HG03565 (cell line): ENCODE data around the gene NT5E.
A peak's percentile ranks its signal among the peaks of the same experiment; 100 is the strongest.

Experiments
- ATAC-seq: cut with Tn5 transposase; IDR thresholded peaks from one replicate; pipeline ENCODE4 v1.9.1; 2021; ENCODE audit warnings: mild to moderate bottlenecking, moderate library complexity; ENCODE audit not compliant: unreplicated experiment

Gene NT5E

GRCh38 chr6:85459224-85459901, 9.5 kb downstream of the NT5E start:
- ATAC-seq, result no peak

DNA sequence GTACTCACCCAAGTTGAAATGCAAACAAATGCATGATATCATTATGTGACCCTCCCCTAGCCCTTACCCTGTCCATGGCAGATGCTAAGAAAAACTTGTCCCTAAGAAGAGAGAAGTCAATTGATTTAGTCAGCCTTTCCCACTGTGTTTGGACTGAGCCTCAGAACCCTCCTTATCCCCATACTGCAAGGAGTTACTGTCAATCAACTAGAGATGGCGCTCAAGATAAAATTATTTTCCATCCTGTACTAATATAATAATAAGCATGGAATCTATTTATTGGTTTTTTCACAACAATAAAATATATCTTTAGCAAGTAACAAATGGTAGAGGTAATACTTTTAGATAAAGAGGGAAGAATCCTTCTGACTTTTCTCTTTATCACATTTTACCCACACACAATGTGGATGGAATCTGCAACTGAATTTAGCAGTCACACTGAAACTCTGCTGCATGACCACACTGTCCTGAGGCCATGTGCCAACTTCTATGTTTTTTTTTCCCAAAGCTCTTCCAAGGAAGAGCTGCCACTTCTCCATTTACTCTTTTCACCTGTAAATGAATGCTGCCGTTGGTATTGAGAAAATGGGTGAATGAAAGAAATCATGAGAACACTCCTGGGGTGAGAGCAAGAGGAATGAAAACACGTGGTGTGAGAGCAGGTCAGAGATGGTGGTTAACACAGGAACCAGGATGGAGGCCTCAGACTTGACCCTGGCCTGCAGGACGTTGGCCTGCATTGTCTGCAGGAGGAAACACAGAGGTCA, 10.5 kb downstream of the NT5E start:
- no peak for ATAC-seq

DNA sequence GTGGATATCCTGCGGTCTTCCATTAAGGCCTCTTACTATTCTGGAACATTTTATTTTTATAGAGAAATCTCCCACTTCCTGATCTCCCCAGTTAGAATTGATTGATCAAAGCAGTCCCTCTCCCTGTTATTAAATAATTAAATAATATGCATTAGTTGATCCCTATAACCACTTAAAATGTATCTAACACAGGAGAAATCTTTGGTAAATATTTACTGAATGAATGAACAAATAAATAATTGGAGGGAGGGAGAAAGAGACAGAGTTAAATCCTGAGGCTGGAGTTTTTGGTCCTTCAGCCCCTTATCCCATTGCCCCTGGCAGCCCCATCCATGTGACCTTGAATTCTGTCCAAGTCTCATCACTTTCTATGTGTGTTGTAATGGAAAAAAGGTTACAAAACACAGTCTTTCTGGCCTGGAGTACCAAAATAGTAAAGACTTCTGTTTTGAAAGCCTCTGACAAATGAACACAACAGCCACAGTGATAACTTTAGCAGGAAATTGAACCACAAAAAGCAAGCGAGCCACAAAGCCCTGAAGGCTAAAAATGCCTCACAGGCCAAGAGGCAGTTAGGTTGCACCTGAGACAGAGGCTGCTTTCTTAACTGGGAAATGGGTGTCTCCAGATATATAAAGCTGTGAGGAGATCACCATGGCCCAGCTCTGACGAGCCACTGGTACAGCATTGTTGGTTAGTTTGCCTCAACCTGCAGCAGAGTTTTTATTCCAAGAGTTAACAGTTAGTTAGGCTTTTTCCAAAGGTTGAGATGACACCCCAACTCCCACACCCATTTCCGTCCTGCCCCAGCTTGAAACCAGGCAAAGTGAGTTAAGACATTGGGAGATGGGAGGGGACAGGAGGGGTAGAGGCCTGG, 11.3 kb downstream of the NT5E start:
- ATAC-seq, result peak; percentile 76

DNA sequence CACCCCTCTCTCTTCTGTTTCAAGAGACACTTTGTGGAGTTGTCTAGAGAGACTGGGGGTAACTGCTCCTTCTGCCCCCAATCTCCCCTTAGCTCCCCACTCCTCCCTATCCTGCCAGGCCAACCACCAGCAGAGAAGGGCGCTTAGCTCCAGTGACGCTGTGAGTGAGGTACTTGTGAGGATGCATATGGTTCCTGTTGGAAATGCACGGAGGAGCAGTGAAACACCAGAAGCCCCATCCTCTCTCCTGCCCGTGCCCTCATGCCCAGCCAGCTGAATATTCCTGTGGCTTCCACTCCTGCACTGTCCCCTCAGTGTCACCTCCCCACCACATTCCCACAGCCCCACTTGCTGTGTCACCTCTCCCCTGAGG, 11.9 kb downstream of the NT5E start:
- no peak for ATAC-seq

GRCh38 chr6:85462673-85463072, 12.8 kb downstream of the NT5E start:
- no peak for ATAC-seq

DNA sequence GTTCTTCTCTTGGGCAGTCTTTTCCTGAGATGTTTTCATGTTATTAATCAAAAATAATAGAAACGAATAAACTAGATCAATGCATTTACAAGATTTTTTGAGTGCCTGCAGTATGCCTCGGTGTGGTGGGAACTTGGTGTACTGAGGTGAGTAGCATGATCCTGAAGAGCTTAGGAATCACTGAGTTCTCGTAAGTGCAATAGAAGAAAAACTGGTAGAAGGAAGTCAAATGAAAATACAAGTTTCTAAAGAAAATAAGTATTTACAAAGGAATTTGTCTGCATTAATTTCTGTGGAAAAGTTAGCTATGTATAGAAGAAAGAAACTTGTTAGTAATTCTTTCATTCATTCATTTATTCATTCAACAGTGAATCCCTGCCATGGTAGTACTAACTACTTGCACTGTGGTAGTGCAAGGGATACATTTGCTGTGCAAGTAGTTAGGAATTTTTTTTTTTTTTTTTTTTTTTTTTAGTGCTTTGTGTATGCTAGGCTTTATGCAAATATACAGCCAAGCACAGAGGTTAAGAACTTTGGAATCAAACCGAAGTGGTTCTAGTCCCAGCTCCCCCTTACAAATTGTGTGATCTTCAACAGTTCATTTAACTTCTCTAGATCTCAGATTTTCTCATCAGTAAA, 13.9 kb downstream of the NT5E start:
- ATAC-seq, result no peak

GRCh38 chr6:85464260-85464644, 14.4 kb downstream of the NT5E start:
- no peak for ATAC-seq

GRCh38 chr6:85464722-85465150, 14.9 kb downstream of the NT5E start:
- no peak for ATAC-seq

- peak; percentile 36 for ATAC-seq
These were observed 15.9 kb downstream of the NT5E start for GRCh38 chr6:85465762-85466161.

DNA sequence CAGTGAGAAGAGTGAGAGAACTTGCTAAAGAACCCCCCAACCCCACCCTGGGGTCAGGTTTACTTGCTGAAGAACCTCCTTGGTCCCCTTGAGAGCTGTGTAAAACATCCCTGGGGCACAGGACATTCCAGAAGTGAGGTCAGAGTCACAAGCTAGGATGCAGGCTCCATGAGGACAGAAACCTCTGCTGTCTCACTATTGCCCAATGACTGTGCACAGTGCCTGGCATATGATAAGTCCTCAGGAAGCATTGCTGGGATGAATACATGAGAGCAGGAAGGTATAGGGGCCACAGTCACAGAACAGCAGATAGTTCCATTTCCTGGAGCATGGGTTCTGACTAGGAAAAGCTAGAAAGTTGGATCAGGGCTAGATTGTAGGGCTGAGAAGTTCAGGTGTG, 18.4 kb downstream of the NT5E start:
- ATAC-seq, result no peak

- no peak for ATAC-seq
These were observed 19.6 kb downstream of the NT5E start for GRCh38 chr6:85469276-85470022.

DNA sequence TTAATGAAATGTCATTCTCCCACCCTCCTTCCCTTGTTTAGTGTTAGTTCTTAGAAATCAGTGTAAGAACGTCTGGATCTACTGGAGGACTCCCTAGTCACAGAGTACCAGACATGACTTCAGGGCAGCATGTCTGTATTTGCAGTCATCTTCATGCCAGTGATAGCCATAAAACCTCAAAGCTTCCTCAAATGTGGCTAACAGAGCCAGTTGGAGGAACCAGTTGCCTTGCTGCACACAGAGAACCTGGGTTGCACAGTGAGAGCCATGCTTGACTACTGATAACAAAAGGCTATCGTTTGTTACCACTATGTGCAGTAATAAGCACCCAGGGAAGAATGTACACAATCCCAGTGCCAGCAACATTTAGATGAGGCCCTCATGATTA, 20.1 kb downstream of the NT5E start:
- ATAC-seq, result no peak

- no peak for ATAC-seq
These were observed 22.9 kb downstream of the NT5E start for GRCh38 chr6:85472744-85473143.

DNA sequence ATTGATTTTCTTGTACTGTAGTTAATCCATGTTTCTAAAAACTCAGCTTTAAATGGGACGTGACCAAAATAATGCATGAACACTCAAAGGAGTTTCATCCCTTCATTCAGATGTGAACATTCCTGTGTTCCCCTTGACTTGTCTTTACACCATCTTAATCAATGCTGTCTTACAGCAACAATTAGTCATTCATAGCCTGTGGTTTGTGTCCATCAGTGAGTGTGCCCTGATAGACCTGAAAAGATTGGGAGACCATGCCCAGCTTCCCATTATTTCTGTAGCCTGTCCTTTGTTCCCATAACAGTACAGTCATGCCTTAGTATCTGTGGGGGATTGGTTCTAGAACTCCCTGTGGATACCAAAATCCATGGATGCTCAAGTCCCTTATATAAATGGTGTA, 23.9 kb downstream of the NT5E start:
- no peak for ATAC-seq

GRCh38 chr6:85476532-85476931, 26.6 kb downstream of the NT5E start:
- ATAC-seq, result no peak

- no peak for ATAC-seq
These were observed 29.3 kb downstream of the NT5E start for GRCh38 chr6:85479208-85479607.

GRCh38 chr6:85482206-85482904, 32.5 kb downstream of the NT5E start:
- ATAC-seq, result no peak

GRCh38 chr6:85482905-85483700, 33.2 kb downstream of the NT5E start:
- ATAC-seq, result peak; percentile 93

GRCh38 chr6:85483846-85484245, 34.0 kb downstream of the NT5E start:
- no peak for ATAC-seq
